Measurements from ENCODE around the gene C2.

GRCh38 chr6:31948753-31949413 is 21.4 kb downstream of the C2 start:
- TF ChIP-seq CTCF (IDR thresholded peaks at IDR 0.05) (no peak), POLR2A (IDR thresholded peaks at IDR 0.05) (no peak)
